GM13977 (cell line): ENCODE results near the gene KCNQ1.

Experiments
- DNase-seq: peaks from one replicate; pipeline ENCODE4 v3.0.0; 2012; ENCODE audit warnings: low spot score
- in situ Hi-C: fragments of 300-500 bp; cut with MboI; formaldehyde crosslinking; loops from one replicate; pipeline ENCODE4 v1.12.0; 2022; ENCODE audit warnings: low sequenced_read_pairs, low pct_unique_long_range_greater_than_20kb, mixed read lengths, inconsistent platforms; ENCODE audit not compliant: unreplicated experiment
- TF ChIP-seq, protein P1 (sequence below): IDR thresholded peaks from 2 replicates; pipeline ENCODE4 v1.5.1; 2012; ENCODE audit warnings: mild to moderate bottlenecking, control low read depth; ENCODE audit not compliant: insufficient read depth; ENCODE audit errors: extremely low read depth, missing control alignments

Gene KCNQ1

GRCh38 chr11:2736577-2737225 lies 291.9 kb downstream of the KCNQ1 start:
- in situ Hi-C loops: no loop called here

GRCh38 chr11:2737226-2737590 lies 292.4 kb downstream of the KCNQ1 start:
- in situ Hi-C loops: no loop called here
- TF ChIP-seq, protein P1, sequence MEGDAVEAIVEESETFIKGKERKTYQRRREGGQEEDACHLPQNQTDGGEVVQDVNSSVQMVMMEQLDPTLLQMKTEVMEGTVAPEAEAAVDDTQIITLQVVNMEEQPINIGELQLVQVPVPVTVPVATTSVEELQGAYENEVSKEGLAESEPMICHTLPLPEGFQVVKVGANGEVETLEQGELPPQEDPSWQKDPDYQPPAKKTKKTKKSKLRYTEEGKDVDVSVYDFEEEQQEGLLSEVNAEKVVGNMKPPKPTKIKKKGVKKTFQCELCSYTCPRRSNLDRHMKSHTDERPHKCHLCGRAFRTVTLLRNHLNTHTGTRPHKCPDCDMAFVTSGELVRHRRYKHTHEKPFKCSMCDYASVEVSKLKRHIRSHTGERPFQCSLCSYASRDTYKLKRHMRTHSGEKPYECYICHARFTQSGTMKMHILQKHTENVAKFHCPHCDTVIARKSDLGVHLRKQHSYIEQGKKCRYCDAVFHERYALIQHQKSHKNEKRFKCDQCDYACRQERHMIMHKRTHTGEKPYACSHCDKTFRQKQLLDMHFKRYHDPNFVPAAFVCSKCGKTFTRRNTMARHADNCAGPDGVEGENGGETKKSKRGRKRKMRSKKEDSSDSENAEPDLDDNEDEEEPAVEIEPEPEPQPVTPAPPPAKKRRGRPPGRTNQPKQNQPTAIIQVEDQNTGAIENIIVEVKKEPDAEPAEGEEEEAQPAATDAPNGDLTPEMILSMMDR: no peak
- DNase-seq: no peak

More at GRCh38 chr11:2736577-2737225, 291.9 kb downstream of the KCNQ1 start:
- TF ChIP-seq, protein P1: no peak
- DNase-seq: no peak

GRCh38 chr11:2737866-2738265 lies 293.1 kb downstream of the KCNQ1 start:
- no peak for DNase-seq
- TF ChIP-seq, protein P1: no peak
- in situ Hi-C loops: no loop called here

DNA sequence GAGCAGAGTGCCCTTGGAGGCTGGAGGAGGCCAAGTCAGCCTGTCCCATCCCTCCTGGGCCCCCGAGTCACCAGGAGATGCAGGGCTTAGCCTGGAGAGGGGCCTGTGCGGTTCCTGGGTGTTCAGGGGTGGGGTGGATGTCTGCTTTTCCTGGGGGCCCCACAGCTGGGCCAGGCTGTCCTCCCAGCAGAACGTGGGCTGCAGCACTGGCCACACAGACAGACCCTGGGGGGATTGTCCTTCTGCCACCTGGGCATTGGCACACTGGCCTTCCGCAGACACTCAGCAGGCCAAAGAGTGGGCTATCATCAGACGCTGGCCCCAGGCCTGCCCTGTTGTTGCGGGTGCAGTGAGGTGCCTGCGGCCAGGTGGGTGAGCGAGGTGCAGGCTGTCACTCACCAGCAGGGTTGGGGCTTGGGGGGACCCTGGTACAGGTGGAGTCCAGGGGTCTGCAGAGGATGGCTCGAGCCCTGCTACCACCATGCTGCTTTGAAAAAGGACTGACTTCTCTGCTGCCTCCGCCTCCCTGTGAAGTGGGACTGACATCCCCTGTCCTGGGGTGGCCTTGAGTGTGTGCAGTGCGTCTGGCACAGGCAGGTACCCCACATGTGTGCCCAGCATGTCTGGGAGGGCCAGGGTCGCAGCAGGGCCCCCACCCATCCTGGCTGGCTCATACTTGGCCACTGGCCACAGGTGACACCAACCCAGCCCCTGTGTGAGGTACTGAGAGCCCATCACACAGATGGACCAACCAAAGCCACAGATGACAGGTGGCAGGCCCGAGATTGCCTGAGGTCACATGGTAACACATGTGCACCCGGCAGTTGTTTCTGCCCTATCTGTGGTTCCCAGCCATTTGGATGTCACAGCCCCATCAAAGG lies 294.0 kb downstream of the KCNQ1 start:
- in situ Hi-C loops: no loop called here
- TF ChIP-seq, protein P1: no peak
- no peak for DNase-seq

GRCh38 chr11:2739531-2740274 lies 294.9 kb downstream of the KCNQ1 start:
- TF ChIP-seq, protein P1: no peak
- in situ Hi-C loops: no loop called here

DNA sequence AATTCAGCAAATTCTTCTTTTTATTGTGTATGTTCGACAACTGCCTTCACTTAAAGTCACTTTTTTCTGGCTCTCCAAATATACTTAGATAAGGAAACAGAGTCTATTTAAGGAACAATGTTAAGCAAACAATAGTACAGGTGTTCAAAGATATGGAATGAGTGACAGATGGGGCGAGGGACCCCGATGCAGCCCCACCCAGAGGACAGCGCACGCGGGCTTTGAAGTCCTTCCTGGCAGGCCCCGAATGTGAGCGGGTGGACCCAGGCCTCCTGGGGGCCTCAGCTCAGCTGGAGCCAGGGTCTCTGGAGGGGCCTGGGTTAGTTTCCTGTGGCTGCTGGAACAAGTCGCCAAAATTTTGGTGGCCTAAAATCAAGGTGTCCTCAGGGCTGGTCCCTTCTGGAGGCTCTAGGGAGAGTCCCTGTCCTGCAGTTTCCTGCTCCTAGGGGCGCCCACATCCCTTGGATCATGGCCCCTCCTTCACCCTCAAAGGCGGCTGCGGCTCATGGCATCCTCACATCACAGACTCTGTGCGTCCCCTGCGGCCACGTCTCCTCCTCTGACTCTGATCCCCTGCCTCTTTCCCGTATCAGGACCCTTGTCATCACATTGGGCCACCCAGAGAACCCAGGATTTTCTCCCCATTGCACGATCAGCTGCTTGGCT lies 295.6 kb downstream of the KCNQ1 start:
- TF ChIP-seq, protein P1: no peak
- no peak for DNase-seq
- in situ Hi-C loops: no loop called here

More at GRCh38 chr11:2739531-2740274, 294.9 kb downstream of the KCNQ1 start:
- no peak for DNase-seq
